Urothelium cell line (cell line): ENCODE measurements around the gene LXN.

ENCODE experiments used
- DNase-seq: peaks from one replicate; pipeline ENCODE4 v3.0.0; 2011; ENCODE audit warnings: low spot score, mixed read lengths
- FAIRE-seq: peaks from 2 replicates; lab custom pipeline; 2011; peaks lifted over from hg19 to GRCh38; lab: Jason Lieb, UNC

The LXN gene

DNA sequence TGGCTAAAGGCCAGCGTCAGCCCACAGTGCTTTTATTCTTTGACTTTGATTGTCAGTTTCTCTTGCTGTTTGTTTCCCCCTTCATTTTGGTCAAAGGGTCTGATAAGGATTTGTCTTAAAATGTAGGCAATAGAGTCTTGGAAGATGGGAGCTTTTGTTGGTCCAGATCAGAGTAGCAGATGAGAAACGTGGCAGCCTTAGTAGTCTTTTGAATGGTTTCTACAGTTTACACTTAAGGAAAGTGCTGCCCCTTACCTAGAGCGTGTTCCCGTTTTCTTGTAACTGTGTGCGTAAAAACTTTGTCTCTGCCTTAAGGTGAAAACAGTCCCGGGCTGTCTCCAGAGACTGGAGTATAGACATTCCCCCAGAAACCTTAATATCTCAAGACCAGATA is 630 bp downstream of the LXN start:
- no peak for FAIRE-seq

GRCh38 chr3:158668506-158668905 is 3.9 kb downstream of the LXN start:
- DNase-seq (no peak), FAIRE-seq (no peak)

More for the DNA sequence above, 630 bp downstream of the LXN start:
- no peak for DNase-seq

DNA sequence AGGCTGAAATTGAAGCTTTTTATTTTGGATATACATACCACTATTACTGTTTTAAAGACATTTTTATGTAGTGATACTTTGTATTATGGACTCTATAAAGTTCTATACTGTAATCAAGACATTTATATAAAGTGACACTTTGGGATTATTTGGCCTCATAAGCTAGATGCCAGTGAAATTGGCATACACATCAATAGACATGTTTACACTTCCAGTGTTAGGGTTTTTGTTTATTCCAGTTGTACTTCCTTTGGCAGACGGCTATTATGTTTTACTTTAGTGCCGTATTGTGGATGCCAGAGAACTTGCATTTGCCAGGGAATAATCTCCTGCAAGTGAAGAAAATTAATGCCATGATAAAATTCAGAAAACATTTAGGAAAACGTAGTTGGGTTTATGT is 6.0 kb downstream of the LXN start:
- DNase-seq: no peak
- no peak for FAIRE-seq

DNA sequence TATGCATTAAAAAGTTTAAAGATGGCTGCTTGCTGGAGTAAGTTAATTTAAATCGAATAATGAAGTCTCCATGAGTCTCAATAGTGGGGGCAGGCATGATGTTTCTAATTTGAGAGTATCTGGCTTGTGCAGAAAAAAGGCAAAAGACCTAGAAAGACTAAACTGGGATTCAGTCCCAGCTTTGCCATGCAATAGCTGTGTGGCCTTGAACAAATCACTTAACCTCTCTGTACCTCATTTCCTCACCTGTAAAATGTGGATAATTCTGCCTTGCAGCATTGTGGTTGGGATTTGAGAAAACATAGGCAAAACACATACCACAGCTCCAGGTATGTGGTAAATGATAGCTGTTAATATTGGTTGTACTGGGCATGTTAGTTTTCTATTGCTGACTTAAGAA is 8.6 kb downstream of the LXN start:
- FAIRE-seq (no peak), DNase-seq (no peak)

- FAIRE-seq: no peak
- no peak for DNase-seq
These were observed 9.2 kb downstream of the LXN start for GRCh38 chr3:158663246-158663645.

DNA sequence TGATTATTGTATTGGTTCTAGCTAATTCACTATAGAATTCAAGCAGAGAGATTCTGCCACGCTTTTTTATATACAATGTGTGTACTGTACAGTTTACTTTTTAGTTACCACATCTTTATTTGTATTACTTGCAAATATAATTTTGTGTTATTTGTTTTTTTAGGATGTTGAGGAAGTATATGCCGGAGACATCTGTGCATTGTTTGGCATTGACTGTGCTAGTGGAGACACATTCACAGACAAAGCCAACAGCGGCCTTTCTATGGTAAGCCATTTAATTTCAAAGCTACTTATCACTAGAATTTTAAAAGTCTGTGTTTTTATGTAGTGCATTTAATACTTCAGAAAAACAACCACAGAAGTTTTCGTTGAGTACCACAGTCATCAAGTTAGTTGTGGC is 11.7 kb downstream of the LXN start:
- FAIRE-seq (no peak), DNase-seq (no peak)

DNA sequence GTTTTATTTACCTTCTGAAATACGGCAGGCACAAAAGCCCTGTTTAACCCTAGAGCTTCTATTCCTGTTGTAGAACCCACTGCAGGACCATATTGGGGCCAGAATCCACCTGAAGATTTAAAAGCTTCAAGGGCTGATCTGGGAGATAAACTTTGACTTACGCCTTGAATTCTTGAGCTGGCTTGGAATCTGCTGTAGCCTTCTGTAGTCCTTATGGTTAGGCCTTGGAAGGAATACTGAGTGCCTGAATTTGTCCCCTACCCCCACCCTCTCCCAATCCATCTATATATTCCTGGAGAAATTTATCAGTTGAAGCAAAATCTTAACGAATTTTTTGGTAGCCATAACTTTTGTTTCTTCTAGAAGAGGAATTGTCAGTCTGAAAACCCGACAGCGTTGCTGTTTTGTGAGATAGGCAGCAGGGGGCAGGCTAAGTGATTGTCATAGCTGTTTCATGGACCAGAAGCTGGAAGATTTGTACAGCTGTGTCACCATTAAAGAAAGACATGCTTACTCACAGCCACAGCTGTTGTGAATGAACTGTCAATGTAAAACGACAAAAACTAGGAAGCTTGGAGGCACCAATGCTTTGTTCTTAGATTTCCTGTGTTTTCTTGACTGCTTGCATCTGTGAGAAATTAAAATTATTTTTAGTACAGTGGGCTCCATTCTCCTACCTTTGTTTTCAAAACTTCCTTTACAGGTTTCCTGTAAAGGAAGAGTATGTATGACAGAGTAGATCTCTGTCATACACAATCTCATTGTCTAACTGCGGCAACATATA is 12.8 kb downstream of the LXN start:
- DNase-seq: peak; percentile 46

DNA sequence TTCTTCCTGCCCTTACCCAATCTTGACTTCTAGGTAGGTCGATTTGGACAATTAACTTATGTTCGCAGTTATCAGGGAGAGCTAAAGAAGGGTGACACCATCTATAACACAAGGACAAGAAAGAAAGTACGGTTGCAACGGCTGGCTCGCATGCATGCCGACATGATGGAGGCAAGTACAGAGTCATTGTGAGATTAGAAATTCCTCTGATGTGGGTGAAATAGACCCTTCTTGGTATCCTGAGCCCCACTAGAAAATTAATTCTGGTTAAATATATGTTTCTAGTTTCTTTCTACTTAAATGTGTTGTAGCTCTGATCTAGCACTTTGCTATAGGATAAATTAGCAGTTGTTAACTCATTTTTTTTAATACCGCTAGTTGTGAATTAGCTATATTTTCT is 13.6 kb downstream of the LXN start:
- DNase-seq (no peak), FAIRE-seq (no peak)

More for the DNA sequence above, 12.8 kb downstream of the LXN start:
- no peak for FAIRE-seq

DNA sequence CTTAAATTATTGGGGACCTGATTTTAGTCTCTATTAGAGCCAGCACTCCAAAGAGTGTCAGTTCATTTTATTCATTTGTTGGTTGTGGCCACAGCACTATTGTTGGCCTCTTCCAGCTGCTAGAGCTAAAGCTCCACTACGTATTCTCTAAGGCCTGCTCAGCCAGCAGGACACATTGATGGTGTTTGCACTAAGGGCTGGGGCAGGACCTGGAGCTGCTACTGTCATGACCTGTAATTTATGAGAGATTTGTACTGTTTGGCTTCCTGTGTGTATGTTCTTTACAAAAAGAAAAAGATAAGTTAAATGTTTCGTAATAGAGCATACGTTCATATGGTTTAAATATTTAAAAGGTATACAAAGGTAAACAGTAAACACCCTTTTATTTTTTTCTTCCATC is 20.0 kb downstream of the LXN start:
- DNase-seq (no peak), FAIRE-seq (no peak)

- DNase-seq: no peak
- no peak for FAIRE-seq
These were observed 21.3 kb downstream of the LXN start for GRCh38 chr3:158651192-158651591.

GRCh38 chr3:158649791-158650190 is 22.7 kb downstream of the LXN start:
- no peak for DNase-seq

DNA sequence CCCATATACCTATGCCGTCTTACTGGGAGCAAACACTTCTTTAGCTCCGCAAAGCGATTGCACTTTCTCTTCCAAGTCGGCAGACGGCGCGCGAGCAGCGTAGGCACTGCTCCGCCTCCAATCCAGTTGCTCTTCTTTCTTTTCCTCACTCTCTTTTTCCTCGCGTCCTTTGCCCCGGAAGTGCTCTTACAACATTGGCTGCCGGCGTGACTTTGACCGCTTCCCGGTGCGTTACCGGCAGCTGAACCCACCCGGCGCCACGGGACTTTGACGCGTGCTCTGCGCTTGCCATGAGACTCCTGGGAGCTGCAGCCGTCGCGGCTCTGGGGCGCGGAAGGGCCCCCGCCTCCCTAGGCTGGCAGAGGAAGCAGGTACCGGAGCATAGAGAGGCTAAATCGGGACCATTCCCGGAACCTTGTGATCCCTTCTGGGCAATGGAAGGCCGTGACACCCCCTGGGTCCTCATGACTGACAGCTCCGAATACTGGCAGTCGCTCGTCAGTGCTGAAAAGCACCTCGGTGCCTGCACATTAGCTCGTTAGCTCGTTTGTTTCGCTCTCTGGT is 28.0 kb downstream of the LXN start, which contains the start of gene GFM1:
TSS of gene GFM1 (plus strand) at position 183 of the 564 bp plus-strand sequence. CDS start at position 291, 108 bp downstream.
- no peak for FAIRE-seq
- peak; percentile 85 for DNase-seq

More at GRCh38 chr3:158649791-158650190, 22.7 kb downstream of the LXN start:
- no peak for FAIRE-seq

DNA sequence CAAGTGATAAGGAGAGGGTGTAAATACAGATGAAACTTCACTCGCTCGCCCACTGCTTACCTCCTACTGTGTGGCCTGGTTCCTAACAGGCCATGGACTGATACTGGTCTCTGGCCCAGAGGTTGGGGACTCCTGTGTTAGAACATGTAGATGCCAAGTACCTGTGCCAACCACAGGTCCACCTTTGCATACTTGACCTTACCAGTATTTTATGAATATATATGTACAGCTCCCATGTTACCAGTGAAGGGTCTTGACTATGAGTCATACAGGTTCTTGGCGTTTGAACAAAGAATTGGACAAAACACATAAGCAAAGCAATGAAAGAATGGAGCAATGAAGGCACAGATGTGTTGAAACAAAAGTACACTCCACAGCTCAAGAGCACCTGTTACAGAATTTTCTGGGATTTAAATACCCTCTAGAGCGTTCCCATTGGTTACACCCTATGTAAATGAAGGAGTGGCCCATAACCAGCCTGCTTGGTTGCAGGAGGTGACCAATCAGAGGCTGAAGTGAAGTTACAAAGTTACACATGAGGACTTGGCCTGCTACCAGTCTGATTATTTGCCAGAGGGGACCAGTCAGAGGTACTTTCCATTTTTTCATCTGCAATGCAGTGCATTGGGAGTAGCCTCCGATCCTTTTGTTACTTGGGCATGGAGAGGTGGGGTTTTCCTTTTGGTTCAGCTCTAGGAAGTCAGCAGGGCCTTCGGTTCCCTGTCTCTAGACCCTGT is 29.8 kb downstream of the LXN start:
- no peak for DNase-seq
- no peak for FAIRE-seq

DNA sequence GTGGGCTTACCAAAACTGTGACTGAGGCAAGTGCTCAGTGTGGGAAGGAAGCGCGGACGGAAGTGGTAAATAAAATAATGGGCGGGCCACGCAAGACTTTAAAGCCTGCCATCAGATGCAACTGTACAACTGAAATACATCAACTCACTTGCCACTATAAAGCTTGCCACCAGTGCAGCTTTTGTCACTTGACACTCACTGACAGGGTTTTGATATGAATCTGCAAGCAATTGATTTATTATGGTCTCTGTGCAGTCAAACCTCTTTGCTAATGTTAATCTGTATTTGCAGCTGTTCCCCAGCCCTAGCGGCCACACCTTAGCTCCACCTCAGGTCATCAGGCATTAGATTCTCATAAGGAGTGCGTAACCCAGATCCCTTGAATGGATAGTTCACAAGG is 30.4 kb downstream of the LXN start:
- FAIRE-seq (no peak), DNase-seq (no peak)

DNA sequence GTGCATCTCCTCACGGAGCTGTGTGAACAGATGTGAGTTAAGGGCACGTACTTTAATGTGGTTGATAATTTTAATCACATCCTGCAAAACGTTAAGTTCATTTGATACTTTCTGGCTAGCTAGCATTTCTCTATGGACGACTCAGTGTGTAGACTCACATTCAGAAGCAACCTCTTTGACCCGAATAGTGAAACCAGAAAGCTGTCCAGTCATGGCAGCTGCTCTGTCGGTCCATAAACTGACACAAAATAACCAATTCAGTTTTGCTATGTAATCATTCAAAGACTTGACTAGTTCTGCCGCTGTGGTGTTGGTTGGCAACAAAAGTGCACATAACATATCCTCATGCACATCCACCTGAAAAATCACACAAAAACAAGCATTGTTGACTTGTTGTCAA is 31.8 kb downstream of the LXN start:
- FAIRE-seq: no peak
- DNase-seq: no peak

- no peak for DNase-seq
- FAIRE-seq: no peak
These were observed 40.5 kb downstream of the LXN start for GRCh38 chr3:158631981-158632380.

DNA sequence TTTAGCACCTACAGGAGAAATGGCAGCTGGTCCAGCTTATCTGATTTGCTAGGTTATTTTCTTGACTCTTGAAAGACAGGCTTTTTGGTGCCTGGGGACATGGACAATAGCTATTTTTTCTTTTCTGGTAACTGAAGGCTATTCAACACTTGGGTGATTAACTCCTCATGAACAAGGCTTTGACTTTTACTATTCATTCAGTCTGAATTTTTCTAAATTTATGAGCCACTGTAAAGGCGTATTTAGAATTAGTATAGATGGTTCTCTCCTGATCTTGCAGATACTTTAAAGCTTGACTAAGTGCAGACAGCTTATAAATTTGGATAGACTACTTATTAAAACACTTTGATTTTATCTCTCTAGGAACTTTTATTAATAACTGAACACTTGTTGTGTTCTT is 46.6 kb downstream of the LXN start:
- FAIRE-seq: no peak
- DNase-seq: no peak

DNA sequence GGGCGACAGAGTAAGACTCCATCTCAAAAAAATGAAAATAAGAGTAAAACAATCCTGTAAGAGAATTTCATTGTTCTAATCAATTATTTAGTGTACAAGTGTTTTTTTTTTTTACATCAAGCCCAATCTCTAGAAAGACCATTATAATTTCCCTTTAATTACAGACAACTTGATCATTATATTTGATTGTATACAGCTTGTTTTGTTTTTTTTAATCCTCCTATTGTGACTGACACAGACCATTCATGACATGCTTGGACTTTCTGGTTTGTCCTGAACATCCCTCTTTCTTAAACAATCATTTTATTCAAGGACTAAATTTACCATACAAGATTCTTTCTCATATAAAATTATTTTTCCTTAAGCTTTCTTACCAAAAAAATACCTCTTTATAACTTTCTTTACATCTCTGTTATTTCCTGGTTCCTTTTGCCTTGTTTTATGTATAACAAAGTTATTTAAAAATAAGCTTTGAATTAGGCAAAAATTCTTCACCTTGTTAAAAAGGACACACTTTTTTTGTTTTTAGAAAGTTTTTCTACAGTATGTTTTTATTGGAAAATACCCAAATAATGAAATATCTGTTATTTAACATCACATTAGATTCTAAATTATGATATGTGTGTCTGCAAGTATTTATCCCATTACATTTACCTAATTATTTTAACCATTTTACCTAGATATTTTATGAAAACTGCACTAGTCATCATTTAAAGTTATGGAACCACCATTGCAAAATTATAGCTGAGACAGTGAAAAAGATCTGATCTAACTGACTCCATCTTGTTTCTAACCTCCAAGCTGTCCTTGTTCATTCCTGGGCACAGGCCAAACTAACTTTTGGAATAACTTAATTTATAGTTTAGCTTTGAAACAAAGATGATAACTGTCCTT is 54.2 kb downstream of the LXN start:
- DNase-seq (no peak), FAIRE-seq (no peak)
